ENCODE results near the gene ANGPTL2. TPM values are rescaled to one million over a fixed set of nuclear protein-coding genes. Genes with fewer than 3 reads are reported as not detected.

The ANGPTL2 gene
- total and polyA plus RNA-seq, 2 experiments from 2014 or later = 18.0 to 25.6 TPM

- Histone ChIP-seq H2AFZ (no peak overlapping the region), H3K36me3 (replicated peaks; ENCODE audit: insufficient read depth, low read depth) (no peaks in the 10 kb centered on the region), H3K9me2 (replicated peaks; ENCODE audit: insufficient read depth) (no peaks in the 10 kb centered on the region), H3K27me3 (no peaks in the 10 kb centered on the region), H3K4me3 (no peak overlapping the region), H3K27ac (no peak overlapping the region), H3K9me3 (ENCODE audit: low read depth) (no peaks in the 10 kb centered on the region), H3K4me1 (ENCODE audit: insufficient read depth) (no peaks in the 10 kb centered on the region), H3K4me2 (no peak overlapping the region), H4K20me1 (ENCODE audit: insufficient read depth, poor library complexity, severe bottlenecking) (no peaks in the 10 kb centered on the region), H3K79me2 (no peaks in the 10 kb centered on the region)
- TF ChIP-seq EZH2 (IDR thresholded peaks at IDR 0.05; ENCODE audit: borderline replicate concordance) (no peak), EZH2phosphoT487 (IDR thresholded peaks at IDR 0.05; ENCODE audit: low read depth, severe bottlenecking, unreplicated experiment) (no peak), CTCF (IDR thresholded peaks at IDR 0.05; ENCODE audit: poor library complexity) (no peak)
- 88% methylated on average over 11 of the region's 11 CpGs for WGBS (ENCODE audit: low lambda C conversion rate, missing lambda C conversion rate)
- no peak for DNase-seq (ENCODE audit: low spot score)
These were observed 30.3 kb downstream of the ANGPTL2 start for GRCh38 chr9:127092041-127092608.

GRCh38 chr9:127091526-127091925, 30.9 kb downstream of the ANGPTL2 start:
- H3K4me1 ChIP-seq (ENCODE audit: insufficient read depth) = no peaks in the 10 kb centered on the region
- H3K36me3 ChIP-seq (replicated peaks; ENCODE audit: insufficient read depth, low read depth) = no peaks in the 10 kb centered on the region
- H3K9me2 ChIP-seq (replicated peaks; ENCODE audit: insufficient read depth) = no peaks in the 10 kb centered on the region
- no peaks in the 10 kb centered on the region for H3K79me2 ChIP-seq
- no peak overlapping the region for H3K4me2 ChIP-seq
- no peak for DNase-seq (ENCODE audit: low spot score)
- H3K27ac ChIP-seq = no peak overlapping the region
- no peak overlapping the region for H3K4me3 ChIP-seq
- H2AFZ ChIP-seq = no peak overlapping the region
- no peaks in the 10 kb centered on the region for H3K9me3 ChIP-seq (ENCODE audit: low read depth)
- TF ChIP-seq CTCF (IDR thresholded peaks at IDR 0.05; ENCODE audit: poor library complexity) (no peak), EZH2phosphoT487 (IDR thresholded peaks at IDR 0.05; ENCODE audit: low read depth, severe bottlenecking, unreplicated experiment) (no peak), EZH2 (IDR thresholded peaks at IDR 0.05; ENCODE audit: borderline replicate concordance) (no peak)
- WGBS (ENCODE audit: low lambda C conversion rate, missing lambda C conversion rate) = 90% methylated on average over 13 of the region's 13 CpGs
- no peaks in the 10 kb centered on the region for H3K27me3 ChIP-seq
- no peaks in the 10 kb centered on the region for H4K20me1 ChIP-seq (ENCODE audit: insufficient read depth, poor library complexity, severe bottlenecking)

- no peak overlapping the region for H3K4me3 ChIP-seq
- no peak for TF ChIP-seq EZH2phosphoT487 (IDR thresholded peaks at IDR 0.05; ENCODE audit: low read depth, severe bottlenecking, unreplicated experiment)
- TF ChIP-seq EZH2 (IDR thresholded peaks at IDR 0.05; ENCODE audit: borderline replicate concordance) = no peak
- TF ChIP-seq CTCF (IDR thresholded peaks at IDR 0.05; ENCODE audit: poor library complexity) = no peak
- no peaks in the 10 kb centered on the region for H3K9me2 ChIP-seq (replicated peaks; ENCODE audit: insufficient read depth)
- no peaks in the 10 kb centered on the region for H3K4me1 ChIP-seq (ENCODE audit: insufficient read depth)
- H3K36me3 ChIP-seq (replicated peaks; ENCODE audit: insufficient read depth, low read depth) = no peaks in the 10 kb centered on the region
- no peak overlapping the region for H2AFZ ChIP-seq
- no peak for DNase-seq (ENCODE audit: low spot score)
- no peak overlapping the region for H3K27ac ChIP-seq
- H3K27me3 ChIP-seq = no peaks in the 10 kb centered on the region
- H3K4me2 ChIP-seq = no peak overlapping the region
- H3K9me3 ChIP-seq (ENCODE audit: low read depth) = no peaks in the 10 kb centered on the region
- H3K79me2 ChIP-seq = no peaks in the 10 kb centered on the region
- no peaks in the 10 kb centered on the region for H4K20me1 ChIP-seq (ENCODE audit: insufficient read depth, poor library complexity, severe bottlenecking)
- WGBS (ENCODE audit: low lambda C conversion rate, missing lambda C conversion rate) = 90% methylated on average over 6 of the region's 6 CpGs
These were observed 32.0 kb downstream of the ANGPTL2 start for GRCh38 chr9:127090341-127090985.
